GM12872 (cell line): ENCODE measurements around the gene GCC2.

Source experiments
- TF ChIP-seq, protein P1 (sequence below): IDR thresholded peaks from 3 replicates; pipeline ENCODE4 v1.5.1; 2011; ENCODE audit warnings: low read depth, mild to moderate bottlenecking, low read length, moderate library complexity; ENCODE audit not compliant: insufficient read depth

The GCC2 gene

DNA sequence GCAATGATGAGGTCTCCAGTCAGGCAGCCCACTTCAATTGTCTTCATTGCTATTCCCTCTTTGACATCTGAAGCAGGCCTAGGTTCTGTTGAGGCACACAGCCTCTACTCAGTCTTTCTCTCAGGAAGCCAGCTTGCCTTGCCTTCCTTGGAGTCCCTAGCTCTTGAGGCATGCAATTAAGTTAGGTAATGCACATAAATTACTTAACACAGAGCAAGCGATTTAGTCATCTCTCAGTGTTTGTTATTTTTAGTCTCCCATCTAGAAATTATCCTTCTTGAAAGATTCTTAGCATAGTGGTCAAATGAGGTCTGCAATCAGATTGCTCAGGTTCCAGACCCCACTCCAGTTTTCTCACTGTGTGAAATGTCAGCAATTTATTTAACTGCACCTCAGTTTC, 39.2 kb upstream of the GCC2 start:
- TF ChIP-seq, protein P1, sequence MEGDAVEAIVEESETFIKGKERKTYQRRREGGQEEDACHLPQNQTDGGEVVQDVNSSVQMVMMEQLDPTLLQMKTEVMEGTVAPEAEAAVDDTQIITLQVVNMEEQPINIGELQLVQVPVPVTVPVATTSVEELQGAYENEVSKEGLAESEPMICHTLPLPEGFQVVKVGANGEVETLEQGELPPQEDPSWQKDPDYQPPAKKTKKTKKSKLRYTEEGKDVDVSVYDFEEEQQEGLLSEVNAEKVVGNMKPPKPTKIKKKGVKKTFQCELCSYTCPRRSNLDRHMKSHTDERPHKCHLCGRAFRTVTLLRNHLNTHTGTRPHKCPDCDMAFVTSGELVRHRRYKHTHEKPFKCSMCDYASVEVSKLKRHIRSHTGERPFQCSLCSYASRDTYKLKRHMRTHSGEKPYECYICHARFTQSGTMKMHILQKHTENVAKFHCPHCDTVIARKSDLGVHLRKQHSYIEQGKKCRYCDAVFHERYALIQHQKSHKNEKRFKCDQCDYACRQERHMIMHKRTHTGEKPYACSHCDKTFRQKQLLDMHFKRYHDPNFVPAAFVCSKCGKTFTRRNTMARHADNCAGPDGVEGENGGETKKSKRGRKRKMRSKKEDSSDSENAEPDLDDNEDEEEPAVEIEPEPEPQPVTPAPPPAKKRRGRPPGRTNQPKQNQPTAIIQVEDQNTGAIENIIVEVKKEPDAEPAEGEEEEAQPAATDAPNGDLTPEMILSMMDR = no peak

DNA sequence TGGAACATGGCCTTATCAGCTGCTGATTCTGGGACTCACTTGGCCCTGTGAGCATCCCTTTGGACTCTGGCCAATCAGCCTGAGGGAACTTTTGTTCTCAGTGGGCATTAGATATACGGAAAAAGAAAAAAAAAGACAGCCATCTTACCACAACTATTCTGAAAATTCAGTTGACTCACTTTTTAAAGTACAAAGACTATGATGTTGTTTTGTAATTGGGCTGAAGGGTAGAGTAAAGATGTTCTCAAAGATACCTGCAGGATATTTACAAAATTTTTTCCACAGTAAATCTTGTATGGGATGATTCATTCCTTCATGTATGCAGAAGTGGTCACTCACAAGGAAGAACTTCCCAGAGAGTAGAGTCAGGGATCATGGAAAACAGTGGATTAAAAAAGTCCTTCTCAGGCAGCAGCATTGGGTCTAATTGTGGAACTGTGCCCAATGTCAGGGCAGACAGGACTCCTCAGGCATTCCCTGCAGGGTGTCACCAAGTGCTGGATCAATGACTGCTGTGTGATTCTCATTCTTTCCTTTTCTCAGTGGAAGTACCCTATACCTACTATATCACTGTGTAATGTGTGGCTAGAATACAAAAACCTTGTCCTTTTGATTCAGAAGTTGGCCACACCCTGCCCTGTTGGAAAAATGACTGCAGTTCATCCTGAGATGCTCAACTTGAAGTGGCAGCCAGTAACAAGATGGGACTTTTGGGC, 35.9 kb upstream of the GCC2 start:
- TF ChIP-seq, protein P1 = no peak

DNA sequence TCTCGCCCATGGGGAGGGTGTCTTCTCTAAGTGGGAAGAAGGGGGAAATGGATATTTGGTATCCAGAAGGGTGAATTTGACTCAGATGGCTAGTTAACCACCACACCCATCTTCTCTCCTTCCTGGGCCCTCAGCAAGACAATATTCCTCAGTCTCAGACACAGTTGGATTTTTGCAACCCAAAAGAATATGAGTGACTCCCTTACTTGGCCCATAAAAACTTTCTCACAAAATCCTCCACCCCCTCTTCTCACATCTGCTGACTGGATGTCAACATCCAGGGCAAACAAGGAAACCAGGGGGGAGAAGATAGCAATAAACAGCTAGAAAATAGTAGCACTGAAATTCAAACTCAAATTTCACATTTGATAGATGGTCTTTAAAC, 35.3 kb upstream of the GCC2 start:
- TF ChIP-seq, protein P1 = no peak

DNA sequence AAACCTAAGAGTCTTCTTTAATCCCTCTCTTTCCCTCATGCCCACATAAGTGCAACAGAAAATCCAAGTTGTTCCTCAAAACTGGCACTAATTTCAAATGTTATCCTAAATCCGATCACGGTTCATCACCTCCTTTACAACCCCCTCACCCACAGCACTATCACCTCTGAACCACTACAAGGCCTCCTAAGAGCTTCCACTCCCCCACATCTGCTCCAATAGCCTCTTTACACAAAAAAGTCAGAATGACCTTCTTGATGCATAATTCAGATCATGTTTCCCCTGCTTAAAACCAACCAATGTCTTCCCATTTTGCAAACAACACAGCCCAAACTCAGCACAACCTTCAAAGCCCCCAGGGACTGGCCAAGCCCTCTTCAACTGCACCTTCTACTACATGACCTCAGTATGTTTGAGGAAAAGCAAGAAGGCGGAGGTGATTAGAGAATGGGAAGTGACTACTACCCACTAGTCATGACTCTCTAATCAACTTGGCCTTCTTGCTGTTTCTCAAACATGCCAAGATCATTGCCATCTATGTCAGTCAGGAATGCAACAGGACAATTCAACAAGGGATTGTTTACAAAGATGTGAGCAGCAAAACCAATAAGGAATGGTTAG, 34.6 kb upstream of the GCC2 start:
- TF ChIP-seq, protein P1 = no peak

DNA sequence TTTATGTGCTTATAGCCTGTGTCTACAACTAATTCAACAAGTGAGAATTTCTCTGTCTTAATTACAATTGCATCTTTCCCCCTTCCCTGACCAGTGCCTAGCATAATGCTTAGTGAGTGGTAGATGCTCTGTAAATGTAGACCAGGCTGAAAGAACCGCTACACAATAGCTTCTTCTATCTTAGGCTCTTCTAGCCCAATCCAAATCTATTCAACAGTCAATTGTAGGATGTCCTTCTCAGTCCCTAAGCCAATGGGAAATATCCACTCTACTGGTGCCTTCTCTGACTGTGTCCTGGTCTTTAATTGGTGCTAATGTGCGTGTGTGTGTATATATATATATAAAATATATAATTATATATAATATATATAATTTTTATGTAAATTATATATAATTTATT, 34.1 kb upstream of the GCC2 start:
- TF ChIP-seq, protein P1 = no peak

DNA sequence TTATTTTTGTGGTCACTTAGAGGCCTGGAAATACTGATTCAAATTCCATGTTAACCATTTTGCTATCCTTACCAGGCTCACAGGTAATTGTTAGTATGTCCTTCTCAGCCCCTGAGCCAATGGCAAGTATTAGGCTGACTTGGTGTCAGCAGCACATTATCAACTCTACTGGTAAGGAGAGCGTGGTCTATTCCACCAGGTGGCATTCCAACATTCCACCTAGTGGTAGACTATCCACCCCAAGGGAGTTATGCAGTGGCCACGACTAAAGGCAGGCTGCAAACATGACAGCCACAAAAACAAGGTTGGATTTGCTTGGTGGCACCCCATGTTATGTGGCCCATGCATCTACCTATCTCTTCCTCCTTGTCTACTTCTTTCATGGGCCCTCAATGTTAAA, 31.8 kb upstream of the GCC2 start:
- TF ChIP-seq, protein P1 = peak; percentile 22; the same call in 1 of the 3 replicates

DNA sequence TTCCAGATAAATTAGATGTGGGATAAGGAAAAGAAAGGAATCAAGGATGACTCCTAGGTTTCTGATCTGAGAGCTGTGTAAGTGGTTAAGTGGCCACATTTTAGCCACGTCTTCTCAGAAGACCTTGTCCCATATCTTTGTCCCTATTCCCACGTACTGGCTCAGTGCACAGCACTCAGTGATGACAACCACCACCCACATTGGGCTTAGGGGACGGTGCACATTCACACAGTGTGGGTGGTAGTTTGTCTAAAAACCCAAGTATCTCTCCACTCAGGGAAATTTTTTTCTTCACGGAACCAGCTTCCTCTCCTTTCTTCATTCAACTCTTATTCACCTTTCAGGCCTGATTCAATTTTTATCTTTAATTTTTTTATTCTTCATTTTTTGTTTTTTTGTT, 30.6 kb upstream of the GCC2 start:
- TF ChIP-seq, protein P1 = no peak
